K562 (cell line): Measurements from ENCODE around the gene CTDSP1. TPM values are rescaled to one million over a fixed set of nuclear protein-coding genes. Genes with fewer than 3 reads are reported as not detected.
A peak's percentile ranks its signal among the peaks of the same experiment; 100 is the strongest.

ENCODE experiments used
- ATAC-seq: fragments of 200-7000 bp; cut with Tn5 transposase; 3 replicates; pipeline ENCODE4 v1.9.1; 2020; ENCODE audit warnings: moderate library complexity
- BruUV-seq: library from RNA; stranded (reverse); fragments of 400-500 nt; replicated peaks from 2 replicates; lab custom pipeline; 2021; lab: Mats Ljungman, UMichigan
- CTCF ChIA-PET: fragments of 300-600 bp; formaldehyde crosslinking; extraction: SDS; loops from one replicate; lab custom pipeline; 2021; ENCODE audit warnings: low intra/inter-chr PET ratio; lab: Yijun Ruan, JAX
- POLR2A ChIA-PET: fragments of 300-600, 350-650 bp; sonication (Branson Sonifier 250); formaldehyde crosslinking; extraction: SDS; loops from one replicate; lab custom pipeline; 2021; ENCODE audit warnings: antibody characterized with exemption, inconsistent platforms; lab: Yijun Ruan, JAX
- DNase-seq, 4 experiments: peaks; one replicate each; pipeline versions ENCODE4 v3.0.0 to v3.0.0-alpha.2; 2011 to 2018; ENCODE audit warnings: low spot score in 3 of 4, mixed read lengths in 3 of 4; ENCODE audit errors: extremely low read depth in 1 of 4
- FAIRE-seq: peaks from 2 replicates; lab custom pipeline; 2011; peaks lifted over from hg19 to GRCh38; lab: Jason Lieb, UNC
- H2AFZ ChIP-seq: 2 replicates; pipeline ENCODE4 v1.6.0; 2011; ENCODE audit warnings: low read depth, low read length, control low read depth, inconsistent platforms
- H3K27ac ChIP-seq: fragments of 200-600 bp; 3 replicates; pipeline ENCODE4 v1.8.0; 2011; ENCODE audit warnings: low read depth, mild to moderate bottlenecking, control low read depth, inconsistent platforms, low read length, moderate library complexity, mixed read lengths; ENCODE audit errors: extremely low read depth
- H3K27me3 ChIP-seq, 2 experiments: fragments of 300-600 bp in 1 of 2; 2 replicates in 1 of 2; 3 replicates in 1 of 2; pipeline versions ENCODE4 v1.6.0 to v1.8.0; 2011; ENCODE audit warnings: inconsistent platforms in 2 of 2, low read length in 2 of 2, mild to moderate bottlenecking in 1 of 2, mixed read lengths in 1 of 2, moderate library complexity in 1 of 2; ENCODE audit not compliant: control insufficient read depth in 2 of 2, insufficient read depth in 2 of 2
- H3K36me3 ChIP-seq: fragments of 300-600 bp; 3 replicates; pipeline ENCODE4 v1.8.0; 2011; ENCODE audit warnings: mild to moderate bottlenecking, low read length, inconsistent platforms; ENCODE audit not compliant: control insufficient read depth, insufficient read depth
- H3K4me1 ChIP-seq, 2 experiments: fragments of 200-600 bp in 1 of 2; replicated peaks in 1 of 2; 2 replicates in 1 of 2; 3 replicates in 1 of 2; pipeline versions ENCODE4 v1.5.1 to v1.8.0; 2011; ENCODE audit warnings: inconsistent platforms in 2 of 2, low read length in 2 of 2, mild to moderate bottlenecking in 1 of 2, mixed read lengths in 1 of 2, moderate library complexity in 1 of 2; ENCODE audit not compliant: control insufficient read depth in 2 of 2, insufficient read depth in 2 of 2
- H3K4me2 ChIP-seq: 2 replicates; pipeline ENCODE4 v1.6.1; 2011; ENCODE audit warnings: low read length, control low read depth, inconsistent platforms, mixed read lengths; ENCODE audit not compliant: insufficient read depth
- H3K4me3 ChIP-seq: fragments of 200-600 bp; sonication (generic), shearing (Covaris generic); 2 replicates; pipeline ENCODE4 v1.5.1; 2016; ENCODE audit warnings: control low read depth, inconsistent platforms
- H3K79me2 ChIP-seq: fragments of 200-600 bp; 3 replicates; pipeline ENCODE4 v1.8.0; 2011; ENCODE audit warnings: low read length, inconsistent platforms; ENCODE audit not compliant: control insufficient read depth, insufficient read depth
- H3K9ac ChIP-seq, 2 experiments: 2 replicates each; pipeline versions ENCODE4 v1.6.0 to v1.6.1; 2011; ENCODE audit warnings: low read depth in 2 of 2, low read length in 2 of 2, control low read depth in 1 of 2, inconsistent platforms in 1 of 2, mild to moderate bottlenecking in 1 of 2, mixed read lengths in 1 of 2; ENCODE audit not compliant: insufficient read depth in 1 of 2
- H3K9me1 ChIP-seq: one replicate; pipeline ENCODE4 v1.6.0; 2011; ENCODE audit warnings: inconsistent platforms, mild to moderate bottlenecking, low read length, moderate library complexity; ENCODE audit not compliant: control insufficient read depth, insufficient read depth
- H3K9me3 ChIP-seq: replicated peaks from 2 replicates; pipeline ENCODE4 v1.5.1; 2011; ENCODE audit warnings: low read depth, low read length, inconsistent platforms; ENCODE audit not compliant: control insufficient read depth, insufficient read depth
- H4K20me1 ChIP-seq: replicated peaks from 2 replicates; pipeline ENCODE4 v1.6.1; 2011; ENCODE audit warnings: low read length, inconsistent platforms, mixed read lengths; ENCODE audit not compliant: control insufficient read depth, insufficient read depth
- BDP1 ChIP-seq: IDR thresholded peaks from 3 replicates; pipeline ENCODE4 v1.6.1; 2011; ENCODE audit not compliant: insufficient read length, insufficient read depth
- STAT6 ChIP-seq: sonication (generic); formaldehyde crosslinking; IDR thresholded peaks from 2 replicates; pipeline ENCODE4 v1.8.1; 2023; ENCODE audit warnings: mild to moderate bottlenecking, missing genetic modification reagents
- ZNF124 ChIP-seq: sonication (generic); formaldehyde crosslinking; IDR thresholded peaks from 2 replicates; pipeline ENCODE4 v1.8.1; 2022; ENCODE audit warnings: missing genetic modification reagents
- ZNF347 ChIP-seq: fragments of 450-650 bp; formaldehyde crosslinking; IDR thresholded peaks from 2 replicates; pipeline ENCODE4 v1.4.0; 2020; ENCODE audit warnings: low read depth, mild to moderate bottlenecking, moderate library complexity
- WGBS: fragments of 100-300 bp; shearing (Covaris generic); methylation state at CpG from one replicate; pipeline ENCODE4 v1.1.6; 2016; ENCODE audit warnings: low coverage, mixed read lengths; ENCODE audit not compliant: insufficient coverage; ENCODE audit errors: missing lambda C conversion rate; 5-methylcytosine and 5-hydroxymethylcytosine counted together
- in situ Hi-C: fragments of 300-500 bp; cut with MboI; formaldehyde crosslinking; loops from 4 replicates; pipeline ENCODE4 v1.15.0; 2018; ENCODE audit warnings: inconsistent platforms, mixed read lengths
- intact Hi-C: fragments of 100-400 bp; cut with micrococcal nuclease; formaldehyde crosslinking; loops from 2 replicates; pipeline ENCODE4 v1.14.2; 2022
- polyA plus RNA-seq, 8 experiments: library from polyadenylated mRNA; depleted of rRNA in 4 of 8; stranded (reverse) in 5 of 8; unstranded in 3 of 8; fragments of >200 nt; fragmentation: Nextera tagmentation in 2 of 8; fragmentation: Illumina TruSeq in 1 of 8; extraction: Ambion mirVana in 2 of 8; extraction: Trizol in 1 of 8; gene quantifications; 2 replicates each; pipeline versions ENCODE4 v1.2.1 to v1.2.3, GENCODE V29; 2011 to 2014; ENCODE audit warnings: inconsistent platforms in 1 of 8, missing spikeins in 1 of 8
- total RNA-seq, 7 experiments: library from RNA; depleted of rRNA in 6 of 7; stranded (reverse); fragments of >200 nt in 6 of 7; fragmentation: Illumina TruSeq in 2 of 7; extraction: Trizol in 2 of 7; gene quantifications; 2 replicates each; pipeline versions ENCODE4 v1.2.1 to v1.2.3, GENCODE V29; 2011 to 2021; ENCODE audit warnings: low replicate concordance in 1 of 7

The CTDSP1 gene
- total and polyA plus RNA-seq, 9 of the 15 experiments (the other 6 are each of a cell fraction or from before 2014, with no cell fraction given) = 2.4 to 74.8 (median 45.8) TPM

- no peak for ATAC-seq
- Histone ChIP-seq H3K4me1 (peaks cover 25 to 54% of the 10 kb centered on the region in 2 experiments; a peak in 4 of 5 replicates), H3K9me3 (no peaks in the 10 kb centered on the region), H3K27ac (peak overlapping the region; percentile 8; the same call in 2 of the 3 replicates), H3K9ac (peak overlapping the region in 1 of 2 experiments; percentile 89; a peak in 2 of 4 replicates), H3K36me3 (peaks cover 28% of the 10 kb centered on the region; the same call in 2 of the 3 replicates), H3K79me2 (no peaks in the 10 kb centered on the region; the same call in 2 of the 3 replicates), H2AFZ (peak overlapping the region; percentile 54; the same call in 1 of the 2 replicates), H3K4me3 (no peak overlapping the region), H3K4me2 (0 out of 2 replicates have a peak overlapping the region, but pooled peaks have one; percentile 16), H4K20me1 (no peaks in the 10 kb centered on the region), H3K9me1 (no peaks in the 10 kb centered on the region), H3K27me3 (no peaks in the 10 kb centered on the region)
- POLR2A ChIA-PET = interaction anchor here (0.6 to 1.8 kb wide), 4 partner anchors 12 to 150 kb away, joined by 3 to 6 read pairs (median 4); no protein-coding TSS in a partner anchor
- intact Hi-C loops = loop anchor here (5.0 to 10.0 kb wide), 2 partner anchors 45 to 237 kb away; no protein-coding TSS in a partner anchor
- in situ Hi-C loops = no loop called here
- WGBS = 52% methylated on average over 6 of the region's 8 CpGs
- TF ChIP-seq BDP1 = no peak
- no TSS peak for BruUV-seq
- FAIRE-seq = peak; percentile 11
- DNase-seq = no peak
- CTCF ChIA-PET = interaction anchor here (1.1 to 1.2 kb wide), 2 partner anchors 59 to 440 kb away, joined by 3 to 4 read pairs; no protein-coding TSS in a partner anchor
Measured at GRCh38 chr2:218407717-218408116, 8.0 kb downstream of the CTDSP1 start.

GRCh38 chr2:218418321-218418716 lies 18.7 kb downstream of the CTDSP1 start:
- ChIA-PET CTCF (interaction anchor here (0.6 kb wide), 1 partner anchor 45 kb away, joined by 3 read pairs; no protein-coding TSS in a partner anchor), POLR2A (no interaction called here)
- in situ Hi-C loops (no loop called here), intact Hi-C loops (no loop called here)
- FAIRE-seq = no peak
- 40% methylated on average over 1 of the region's 5 CpGs for WGBS
- DNase-seq = no peak
- Histone ChIP-seq H3K9me3 (no peaks in the 10 kb centered on the region), H3K9ac (peak overlapping the region in 1 of 2 experiments; percentile 64; a peak in 1 of 4 replicates), H3K9me1 (no peaks in the 10 kb centered on the region), H2AFZ (no peak overlapping the region), H4K20me1 (no peaks in the 10 kb centered on the region), H3K36me3 (no peaks in the 10 kb centered on the region), H3K4me3 (no peak overlapping the region), H3K79me2 (no peaks in the 10 kb centered on the region), H3K4me2 (no peak overlapping the region), H3K4me1 (peaks cover 34 to 48% of the 10 kb centered on the region in 2 experiments; a peak in 4 of 5 replicates), H3K27ac (no peak overlapping the region), H3K27me3 (no peaks in the 10 kb centered on the region)
- TF ChIP-seq ZNF347 (CRISPR knock-in tag) = no peak
- TF ChIP-seq STAT6 = no peak
- no peak for TF ChIP-seq ZNF124 (CRISPR knock-in tag)
- BruUV-seq = no TSS peak
- no peak for ATAC-seq
